OCI-LY7 (cell line): ENCODE results near the gene ZBTB16. TPM values are rescaled to one million over a fixed set of nuclear protein-coding genes. Genes with fewer than 3 reads are reported as not detected.

Experiments used
- BruUV-seq: library from RNA; stranded (reverse); fragments of 400-500 nt; replicated peaks from 2 replicates; lab custom pipeline; 2021; lab: Mats Ljungman, UMichigan
- CTCF ChIA-PET: fragments of 300-600 bp; sonication (Branson Sonifier 250); formaldehyde crosslinking; loops from one replicate; lab custom pipeline; 2022; ENCODE audit warnings: antibody characterized with exemption; ENCODE audit not compliant: unreplicated experiment; lab: Charles Lee
- POLR2A ChIA-PET: fragments of 300-600 bp; sonication (Branson Sonifier 250); formaldehyde crosslinking; loops from one replicate; lab custom pipeline; 2022; ENCODE audit warnings: antibody characterized with exemption; lab: Charles Lee
- DNase-seq: peaks from one replicate; pipeline ENCODE4 v3.0.0-alpha.2; 2015; ENCODE audit warnings: low spot score
- H2AFZ ChIP-seq: fragments of 200-600 bp; sonication (generic), shearing (Covaris generic); 2 replicates; pipeline ENCODE4 v1.6.1; 2014; ENCODE audit warnings: mild to moderate bottlenecking, antibody characterized with exemption, low read length, moderate library complexity
- H3K27ac ChIP-seq: fragments of 200-600 bp; sonication (generic); 2 replicates; pipeline ENCODE4 v1.5.1; 2014; ENCODE audit warnings: mixed run types, low read depth, mild to moderate bottlenecking, moderate library complexity, low read length, inconsistent platforms; ENCODE audit not compliant: poor library complexity, severe bottlenecking
- H3K36me3 ChIP-seq: fragments of 200-600 bp; sonication (generic); 2 replicates; pipeline ENCODE4 v1.6.1; 2014; ENCODE audit warnings: mild to moderate bottlenecking, antibody characterized with exemption, low read length, moderate library complexity, mixed read lengths; ENCODE audit not compliant: insufficient read depth
- H3K4me1 ChIP-seq: fragments of 200-600 bp; sonication (generic); 2 replicates; pipeline ENCODE4 v1.5.1; 2014; ENCODE audit warnings: mild to moderate bottlenecking, low read length; ENCODE audit not compliant: insufficient read depth, poor library complexity, severe bottlenecking
- H3K4me2 ChIP-seq: fragments of 200-600 bp; sonication (generic); 2 replicates; pipeline ENCODE4 v1.6.1; 2014; ENCODE audit warnings: mild to moderate bottlenecking, low read length
- H3K4me3 ChIP-seq: fragments of 200-600 bp; sonication (generic); 2 replicates; pipeline ENCODE4 v1.5.1; 2014; ENCODE audit warnings: mild to moderate bottlenecking, low read depth, low read length; ENCODE audit not compliant: poor library complexity, severe bottlenecking
- H3K79me2 ChIP-seq: fragments of 200-600 bp; sonication (generic); 2 replicates; pipeline ENCODE4 v1.6.1; 2016; ENCODE audit warnings: low read depth, mild to moderate bottlenecking, low read length, moderate library complexity, mixed read lengths; ENCODE audit not compliant: insufficient read depth
- H3K9me2 ChIP-seq: fragments of 200-600 bp; sonication (generic); 2 replicates; pipeline ENCODE4 v1.6.1; 2016; ENCODE audit warnings: mild to moderate bottlenecking, low read length, mixed read lengths; ENCODE audit not compliant: insufficient read depth
- H3K9me3 ChIP-seq: fragments of 200-600 bp; sonication (generic); 2 replicates; pipeline ENCODE4 v1.6.1; 2014; ENCODE audit warnings: mild to moderate bottlenecking, mixed run types, low read length, mixed read lengths
- H4K20me1 ChIP-seq: fragments of 200-600 bp; sonication (generic); 2 replicates; pipeline ENCODE4 v1.6.1; 2014; ENCODE audit warnings: mild to moderate bottlenecking, antibody characterized with exemption, low read length, moderate library complexity, mixed read lengths; ENCODE audit not compliant: insufficient read depth
- CTCF ChIP-seq: fragments of 200-600 bp; sonication (generic); conservative IDR thresholded peaks from 2 replicates; pipeline ENCODE4 v1.5.1; 2014; ENCODE audit warnings: mild to moderate bottlenecking, antibody characterized with exemption, low read length, moderate library complexity, mixed read lengths
- EZH2phosphoT487 ChIP-seq: fragments of 200-600 bp; sonication (generic); IDR thresholded peaks from 2 replicates; pipeline ENCODE4 v1.6.1; 2018; ENCODE audit warnings: low read depth, borderline replicate concordance, mild to moderate bottlenecking, mixed run types, antibody characterized with exemption, low read length, moderate library complexity, mixed read lengths
- intact Hi-C: fragments of 100-400 bp; cut with micrococcal nuclease; formaldehyde crosslinking; loops from one replicate; pipeline ENCODE4 v1.10.0; 2022; ENCODE audit not compliant: unreplicated experiment
- total RNA-seq, 2 experiments: library from RNA; depleted of rRNA in 1 of 2; stranded (reverse); fragments of >200 nt in 1 of 2; shearing (Covaris generic) in 1 of 2; gene quantifications; 2 replicates each; pipeline ENCODE4 v1.2.3, GENCODE V29; 2014 to 2022

ZBTB16 gene
- total RNA-seq, 2 experiments from 2014 or later: not detected

- H3K4me1 ChIP-seq: no peaks in the 10 kb centered on the region
- CTCF ChIA-PET: no interaction called here
- no peak overlapping the region for H3K4me2 ChIP-seq
- no peaks in the 10 kb centered on the region for H3K9me3 ChIP-seq
- H4K20me1 ChIP-seq: no peaks in the 10 kb centered on the region
- intact Hi-C loops: no loop called here
- BruUV-seq: no TSS peak
- POLR2A ChIA-PET: interaction anchor here (0.7 kb wide), 2 partner anchors 76 to 88 kb away, joined by 3 to 8 read pairs; no protein-coding TSS in a partner anchor
- no peaks in the 10 kb centered on the region for H3K9me2 ChIP-seq
- no peak overlapping the region for H3K4me3 ChIP-seq
- no peaks in the 10 kb centered on the region for H3K79me2 ChIP-seq
- TF ChIP-seq EZH2phosphoT487 (no peak), CTCF (no peak)
- H3K36me3 ChIP-seq: no peaks in the 10 kb centered on the region
- no peak for DNase-seq
- H2AFZ ChIP-seq: no peak overlapping the region
- H3K27ac ChIP-seq: no peak overlapping the region
Measured at GRCh38 chr11:114102993-114103896, 43.7 kb downstream of the ZBTB16 start.

DNA sequence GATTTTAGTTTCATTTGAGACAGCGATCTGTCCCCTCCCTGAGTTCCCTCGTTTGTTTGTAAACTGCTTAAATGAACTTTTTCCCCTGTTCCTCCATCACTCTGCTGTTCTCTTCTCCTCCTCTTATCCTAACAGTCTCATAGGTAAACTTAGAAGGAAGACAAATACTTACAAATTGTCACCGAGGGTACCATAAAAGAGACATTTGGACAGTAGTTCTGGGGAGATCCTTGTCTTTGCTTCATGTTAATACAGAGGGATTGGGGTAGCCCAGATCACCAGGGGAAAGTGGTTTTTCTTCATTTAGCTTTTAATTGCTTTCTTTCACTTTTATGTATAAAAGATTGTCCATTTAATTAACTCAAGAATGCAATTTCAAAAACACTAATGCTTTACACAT lies 46.1 kb downstream of the ZBTB16 start:
- no peaks in the 10 kb centered on the region for H3K9me3 ChIP-seq
- H3K4me1 ChIP-seq: no peaks in the 10 kb centered on the region
- H3K79me2 ChIP-seq: no peaks in the 10 kb centered on the region
- ChIA-PET POLR2A (no interaction called here), CTCF (no interaction called here)
- BruUV-seq: no TSS peak
- H3K27ac ChIP-seq: no peak overlapping the region
- no peak for DNase-seq
- H2AFZ ChIP-seq: no peak overlapping the region
- H3K36me3 ChIP-seq: no peaks in the 10 kb centered on the region
- intact Hi-C loops: no loop called here
- no peaks in the 10 kb centered on the region for H3K9me2 ChIP-seq
- H3K4me3 ChIP-seq: no peak overlapping the region
- TF ChIP-seq EZH2phosphoT487 (no peak), CTCF (no peak)
- H3K4me2 ChIP-seq: no peak overlapping the region
- no peaks in the 10 kb centered on the region for H4K20me1 ChIP-seq

- Histone ChIP-seq H3K27ac (no peak overlapping the region), H2AFZ (no peak overlapping the region), H3K79me2 (no peaks in the 10 kb centered on the region), H4K20me1 (no peaks in the 10 kb centered on the region), H3K4me3 (no peak overlapping the region), H3K4me1 (no peaks in the 10 kb centered on the region), H3K9me3 (no peaks in the 10 kb centered on the region), H3K36me3 (no peaks in the 10 kb centered on the region), H3K4me2 (no peak overlapping the region), H3K9me2 (no peaks in the 10 kb centered on the region)
- intact Hi-C loops: no loop called here
- TF ChIP-seq CTCF (no peak), EZH2phosphoT487 (no peak)
- no peak for DNase-seq
- CTCF ChIA-PET: no interaction called here
- BruUV-seq: no TSS peak
- POLR2A ChIA-PET: interaction anchor here (0.6 kb wide), 1 partner anchor 102 kb away, joined by 6 read pairs; no protein-coding TSS in a partner anchor
Measured at GRCh38 chr11:114106047-114106446, 46.5 kb downstream of the ZBTB16 start.
